SK-N-MC (cell line): ENCODE data around the gene CKAP2L.

Experiments
- DNase-seq: peaks from one replicate; pipeline ENCODE4 v3.0.0-alpha.2; 2011; ENCODE audit warnings: low read depth, low spot score
- H3K27ac ChIP-seq: fragments of 200-600 bp; sonication (generic); 2 replicates; pipeline ENCODE4 v1.5.1; 2016; ENCODE audit warnings: mixed run types
- H3K36me3 ChIP-seq: fragments of 200-600 bp; sonication (generic); 2 replicates; pipeline ENCODE4 v1.6.1; 2017; ENCODE audit warnings: antibody characterized with exemption, low read length, mixed read lengths; ENCODE audit not compliant: insufficient read depth
- H3K4me3 ChIP-seq: fragments of 200-600 bp; sonication (generic); 2 replicates; pipeline ENCODE4 v1.5.1; 2016
- H3K9ac ChIP-seq: fragments of 200-600 bp; sonication (generic); 2 replicates; pipeline ENCODE4 v1.8.0; 2017; ENCODE audit warnings: mixed run types, mixed read lengths; ENCODE audit not compliant: insufficient read length
- H3K9me3 ChIP-seq: fragments of 200-600 bp; sonication (generic); 2 replicates; pipeline ENCODE4 v1.6.1; 2017; ENCODE audit warnings: low read depth, mild to moderate bottlenecking, antibody characterized with exemption, low read length, moderate library complexity, mixed read lengths
- EZH2 ChIP-seq: fragments of 200-600 bp; sonication (generic); IDR thresholded peaks from one replicate; pipeline ENCODE4 v1.6.1; 2017; ENCODE audit warnings: antibody characterized with exemption
- FOXP2 ChIP-seq: optimal IDR thresholded peaks from 2 replicates; pipeline ENCODE3; 2011; ENCODE audit warnings: mild to moderate bottlenecking, moderate library complexity; ENCODE audit not compliant: insufficient read depth; ENCODE audit errors: extremely low read length, control extremely low read depth
- POLR2AphosphoS5 ChIP-seq: IDR thresholded peaks from 2 replicates; pipeline ENCODE4 v1.6.1; 2012; ENCODE audit warnings: mild to moderate bottlenecking, low read depth, low read length, borderline replicate concordance

CKAP2L gene

DNA sequence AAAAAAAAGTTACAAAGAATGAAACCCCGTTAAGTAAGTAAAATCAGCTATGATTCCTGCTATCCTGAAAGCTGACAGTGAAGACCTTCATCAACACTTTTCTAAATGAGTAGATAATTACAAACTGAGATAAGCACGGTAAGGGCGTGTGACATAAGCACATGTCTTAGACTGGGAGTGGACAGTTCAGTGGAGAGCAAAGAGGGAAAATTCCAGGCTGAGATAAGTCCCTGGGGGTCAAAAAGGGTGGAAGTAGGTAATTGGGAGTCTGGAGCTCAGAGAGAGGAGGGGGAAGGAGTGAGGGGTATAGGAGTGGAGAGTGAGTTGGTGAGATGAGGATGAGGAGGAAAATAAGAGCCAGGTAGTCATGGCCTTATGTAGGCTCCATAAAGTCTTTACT is 24.2 kb upstream of the CKAP2L start:
- TF ChIP-seq FOXP2 (no peak), EZH2 (no peak), POLR2AphosphoS5 (no peak)
- no peak overlapping the region for H3K4me3 ChIP-seq
- no peaks in the 10 kb centered on the region for H3K36me3 ChIP-seq
- no peaks in the 10 kb centered on the region for H3K9me3 ChIP-seq
- no peak overlapping the region for H3K27ac ChIP-seq
- H3K9ac ChIP-seq, result no peak overlapping the region
- DNase-seq, result no peak

DNA sequence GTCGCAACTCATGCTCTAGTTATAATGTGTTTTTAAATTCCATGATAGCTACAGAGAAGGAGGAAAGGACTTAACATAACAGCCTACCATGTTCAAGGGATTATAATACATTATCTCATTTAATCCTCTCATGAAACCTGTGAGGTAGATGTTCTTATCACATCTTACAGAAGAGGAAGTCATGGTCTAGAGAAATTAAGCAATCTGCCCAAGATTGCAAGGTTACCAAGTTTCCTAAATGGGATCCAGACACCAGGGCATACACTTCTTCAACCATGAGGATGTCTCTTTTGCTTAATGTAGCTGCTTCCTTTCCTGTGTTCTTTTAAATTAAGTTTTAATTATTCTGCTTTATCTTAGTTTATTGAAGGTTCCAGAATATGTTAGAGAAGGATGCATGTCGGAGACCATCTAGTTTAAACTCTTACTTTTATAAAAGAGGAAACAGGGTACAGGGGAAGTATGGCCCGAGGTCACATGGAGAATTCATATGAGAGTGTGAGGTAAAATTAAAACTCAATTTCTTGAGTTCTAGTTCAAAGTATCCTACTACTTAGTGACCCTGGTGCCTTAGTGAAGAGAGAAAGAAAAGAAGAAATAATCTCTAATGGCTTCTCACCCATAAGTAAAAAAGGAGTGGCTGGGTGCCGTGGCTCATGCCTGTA is 23.5 kb upstream of the CKAP2L start:
- TF ChIP-seq POLR2AphosphoS5, result no peak
- TF ChIP-seq EZH2, result no peak

DNA sequence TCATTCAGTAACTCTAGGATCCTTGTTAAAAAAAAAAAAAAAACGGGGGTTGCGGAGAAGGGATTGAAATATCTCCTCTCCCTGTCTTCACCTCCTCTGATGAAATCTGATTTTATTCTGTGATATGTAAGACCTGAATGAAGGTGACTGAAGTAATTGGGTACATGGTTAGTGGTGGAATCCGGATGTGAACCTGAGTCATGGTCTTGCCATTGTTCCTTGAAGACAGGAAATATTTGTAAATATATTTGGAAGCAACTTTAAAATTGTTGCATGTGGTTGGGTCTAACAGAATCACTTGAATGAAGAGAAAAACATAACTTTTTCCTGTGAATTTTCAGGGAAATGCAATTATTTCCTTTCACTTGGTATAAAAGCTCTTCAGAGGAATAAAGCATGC is 22.9 kb upstream of the CKAP2L start:
- no peak for DNase-seq
- no peak overlapping the region for H3K27ac ChIP-seq
- TF ChIP-seq POLR2AphosphoS5 (no peak), FOXP2 (no peak)
- no peaks in the 10 kb centered on the region for H3K36me3 ChIP-seq
- no peak overlapping the region for H3K9ac ChIP-seq
- H3K4me3 ChIP-seq, result no peak overlapping the region
- H3K9me3 ChIP-seq, result no peaks in the 10 kb centered on the region

More for the DNA sequence above, 23.5 kb upstream of the CKAP2L start:
- H3K36me3 ChIP-seq, result no peaks in the 10 kb centered on the region
- no peaks in the 10 kb centered on the region for H3K9me3 ChIP-seq
- no peak overlapping the region for H3K9ac ChIP-seq
- no peak overlapping the region for H3K27ac ChIP-seq
- no peak for DNase-seq
- H3K4me3 ChIP-seq, result no peak overlapping the region

DNA sequence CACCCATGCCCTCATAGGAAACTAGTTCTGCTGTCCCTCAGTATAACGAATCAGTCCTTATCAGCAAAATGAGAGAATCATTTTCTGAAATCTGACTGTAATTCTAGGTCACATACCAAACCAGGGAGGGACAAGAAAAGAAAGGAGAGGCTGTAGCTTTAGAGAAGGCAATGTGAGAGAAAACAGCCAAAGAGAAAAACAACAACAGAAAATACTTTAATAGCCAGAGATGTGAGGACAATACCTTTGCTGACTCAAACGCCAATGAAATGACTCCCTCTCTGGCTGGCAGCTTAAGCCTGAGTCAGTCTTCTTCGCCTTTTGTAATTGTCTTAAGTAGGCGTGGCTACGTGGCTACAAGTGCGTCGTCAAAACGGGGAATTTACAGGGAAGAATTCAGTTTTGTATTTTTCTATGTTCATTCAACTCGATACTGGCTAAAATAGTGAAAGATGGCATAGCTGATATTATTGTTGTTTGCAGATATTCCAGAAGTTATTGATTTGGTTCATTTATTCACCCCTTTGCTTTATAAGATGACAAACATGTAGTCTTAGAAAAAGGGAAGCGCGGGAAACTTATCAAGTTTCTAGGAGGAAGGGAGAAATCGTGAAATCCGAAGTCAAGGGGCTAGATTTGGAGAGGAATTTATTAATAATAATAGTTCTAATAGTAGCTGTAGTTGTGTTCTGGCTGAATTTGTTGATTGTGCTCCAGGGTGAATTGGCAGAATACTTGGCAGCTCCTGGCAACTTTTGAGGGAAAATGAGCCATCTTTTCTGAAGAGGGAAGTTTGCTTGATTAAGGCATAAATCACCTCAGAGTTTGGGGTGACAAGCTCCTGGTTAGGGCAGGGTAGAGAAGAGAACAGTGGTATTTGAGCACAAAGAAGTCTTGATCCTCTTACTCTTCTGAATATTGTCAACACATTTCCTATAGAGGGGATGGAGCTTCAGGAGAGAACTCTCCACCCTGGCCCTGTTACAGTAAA is 20.1 kb upstream of the CKAP2L start, which contains the start of gene IL1A:
IL1A (minus strand) TSS at position 295 of the 991 bp plus-strand sequence. CDS start 723 bp downstream, outside the sequence.
- H3K27ac ChIP-seq, result no peak within 1 kb of the TSS
- H3K4me3 ChIP-seq, result no peak within 1 kb of the TSS
- no peaks in the 10 kb centered on the region for H3K9me3 ChIP-seq

DNA sequence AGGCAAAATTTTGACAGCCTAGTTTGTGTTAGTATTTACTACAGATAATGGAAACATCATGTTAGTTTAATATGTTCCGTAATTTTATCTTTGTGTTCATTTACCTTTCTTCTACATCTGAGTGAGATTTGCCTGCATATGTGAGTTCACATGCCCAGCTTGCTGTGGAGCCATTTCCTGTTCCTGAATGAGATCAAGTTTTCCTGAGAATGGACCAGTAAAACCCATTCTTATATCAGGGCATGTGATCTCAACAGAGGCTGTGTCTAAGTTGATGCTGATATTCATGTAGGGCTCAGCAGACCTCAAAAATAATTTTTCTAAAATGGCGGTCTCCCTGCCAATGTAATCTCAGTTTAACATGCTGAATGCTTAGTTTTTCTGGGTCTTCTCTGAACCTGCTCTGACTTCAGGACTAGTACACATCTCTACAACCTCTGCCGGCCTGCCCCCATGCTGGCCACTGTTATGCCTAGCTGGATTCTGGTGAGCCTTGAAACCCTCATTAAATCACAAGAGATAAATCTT is 18.8 kb upstream of the CKAP2L start:
- H3K36me3 ChIP-seq, result no peaks in the 10 kb centered on the region
- H3K4me3 ChIP-seq, result no peak overlapping the region
- no peak overlapping the region for H3K27ac ChIP-seq
- no peak overlapping the region for H3K9ac ChIP-seq
- no peak for DNase-seq
- TF ChIP-seq POLR2AphosphoS5, result no peak
- no peak for TF ChIP-seq EZH2
- TF ChIP-seq FOXP2, result no peak
- H3K9me3 ChIP-seq, result no peaks in the 10 kb centered on the region

More for the DNA sequence above, 20.1 kb upstream of the CKAP2L start, which contains the start of gene IL1A:
- H3K36me3 ChIP-seq, result no peaks in the 10 kb centered on the region
- TF ChIP-seq EZH2 (no peak), FOXP2 (no peak), POLR2AphosphoS5 (no peak)
- DNase-seq, result no peak
- H3K9ac ChIP-seq, result no peak within 1 kb of the TSS

DNA sequence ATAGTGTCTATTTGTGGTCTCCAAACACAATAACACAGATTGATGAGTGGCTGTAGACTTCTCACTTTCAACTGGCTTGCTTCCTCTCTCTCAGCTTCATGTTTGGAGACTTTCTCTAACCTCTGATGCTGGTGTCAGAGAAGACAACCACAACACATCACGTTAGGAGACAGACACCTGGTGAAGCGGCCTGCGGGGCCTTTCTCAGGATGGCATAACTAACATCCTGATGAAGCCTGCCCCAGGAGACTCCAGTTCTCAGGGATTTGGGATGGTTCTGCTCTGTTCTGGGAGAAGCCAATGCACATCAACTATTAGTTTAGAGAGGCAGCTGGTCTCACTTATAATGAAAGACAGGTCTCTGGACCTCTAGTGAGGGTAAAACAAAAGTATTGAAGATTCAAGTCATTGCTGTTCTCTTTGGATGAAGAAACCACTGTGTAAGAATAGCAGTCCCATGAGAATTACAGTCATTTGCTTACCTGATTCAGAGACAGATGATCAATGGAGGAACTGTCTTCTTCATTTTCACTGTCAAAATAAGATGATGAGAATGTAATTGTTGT is 17.9 kb upstream of the CKAP2L start:
- Histone ChIP-seq H3K27ac (no peak overlapping the region), H3K4me3 (no peak overlapping the region), H3K9ac (no peak overlapping the region), H3K36me3 (no peaks in the 10 kb centered on the region), H3K9me3 (no peaks in the 10 kb centered on the region)
- TF ChIP-seq POLR2AphosphoS5, result no peak
- no peak for TF ChIP-seq FOXP2
- TF ChIP-seq EZH2, result no peak
- DNase-seq, result no peak

DNA sequence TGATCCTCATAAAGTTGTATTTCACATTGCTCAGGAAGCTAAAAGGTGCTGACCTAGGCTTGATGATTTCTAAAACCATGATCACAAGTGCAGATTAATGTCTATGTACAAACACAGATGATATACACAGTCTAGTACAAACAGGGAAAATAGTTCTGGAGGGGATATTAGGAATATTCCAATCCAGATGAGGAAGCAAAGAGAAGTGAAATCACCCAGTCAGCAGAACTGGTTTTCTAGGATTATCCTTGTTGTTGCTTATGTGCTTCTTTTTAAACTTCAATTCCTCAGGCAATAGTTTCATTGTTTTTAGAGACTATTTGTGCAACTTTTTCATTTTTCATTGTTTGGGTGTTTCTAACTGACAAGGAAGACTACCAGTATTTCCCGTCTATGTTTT is 15.2 kb upstream of the CKAP2L start:
- Histone ChIP-seq H3K9ac (no peak overlapping the region), H3K4me3 (no peak overlapping the region), H3K9me3 (no peaks in the 10 kb centered on the region), H3K27ac (no peak overlapping the region), H3K36me3 (no peaks in the 10 kb centered on the region)
- TF ChIP-seq POLR2AphosphoS5, result no peak
- TF ChIP-seq EZH2, result no peak
- no peak for TF ChIP-seq FOXP2
- no peak for DNase-seq

DNA sequence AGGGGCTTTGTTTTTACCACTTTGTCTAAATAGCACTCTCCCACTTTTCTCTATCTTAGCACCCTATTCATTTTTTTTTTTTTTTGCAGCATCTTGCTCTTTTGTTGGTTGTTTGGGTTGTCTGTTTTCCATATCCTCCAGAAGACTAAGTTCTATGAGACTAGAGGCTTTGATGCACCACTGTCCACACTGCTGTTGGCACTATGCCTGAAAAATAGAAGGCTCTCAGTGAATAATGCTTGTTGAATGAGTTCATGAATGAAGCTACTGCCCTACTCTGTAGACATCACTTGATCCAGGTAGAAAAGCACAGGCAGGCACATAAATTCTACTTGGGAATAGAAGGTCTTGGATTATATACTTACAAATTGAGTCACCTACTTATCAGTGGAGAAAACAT is 12.6 kb upstream of the CKAP2L start:
- no peak for DNase-seq
- Histone ChIP-seq H3K9me3 (no peaks in the 10 kb centered on the region), H3K27ac (no peak overlapping the region), H3K9ac (no peak overlapping the region), H3K36me3 (no peaks in the 10 kb centered on the region), H3K4me3 (no peak overlapping the region)
- TF ChIP-seq POLR2AphosphoS5 (no peak), EZH2 (no peak), FOXP2 (no peak)
